Karpas-422 (cell line): ENCODE measurements around the gene RHOBTB1. TPM values are rescaled to one million over a fixed set of nuclear protein-coding genes. Genes with fewer than 3 reads are reported as not detected.
"Not testable (repeated sequence)": the region's sequence is repeated elsewhere in the genome, so short reads cannot be mapped to it uniquely, and the experiment has no call there.

Source experiments
- DNase-seq: peaks from one replicate; pipeline ENCODE4 v3.0.0-alpha.2; 2015
- H2AFZ ChIP-seq: fragments of 200-600 bp; sonication (generic); 2 replicates; pipeline ENCODE4 v1.6.1; 2014; ENCODE audit warnings: antibody characterized with exemption, low read length, mixed read lengths
- H3K27ac ChIP-seq: fragments of 200-600 bp; sonication (generic); 2 replicates; pipeline ENCODE4 v1.5.1; 2014; ENCODE audit warnings: mild to moderate bottlenecking, low read length, moderate library complexity
- H3K27me3 ChIP-seq: fragments of 200-600 bp; sonication (generic); 2 replicates; pipeline ENCODE4 v1.6.1; 2014; ENCODE audit warnings: low read length, mixed read lengths
- H3K36me3 ChIP-seq: fragments of 200-600 bp; sonication (generic); 2 replicates; pipeline ENCODE4 v1.6.1; 2014; ENCODE audit warnings: low read length, mixed read lengths; ENCODE audit not compliant: insufficient read depth
- H3K4me1 ChIP-seq: fragments of 200-600 bp; sonication (generic); 2 replicates; pipeline ENCODE4 v1.6.1; 2014; ENCODE audit warnings: mild to moderate bottlenecking, low read length, mixed read lengths
- H3K4me2 ChIP-seq: fragments of 200-600 bp; sonication (generic); 2 replicates; pipeline ENCODE4 v1.6.1; 2014; ENCODE audit warnings: low read length, low read depth, mild to moderate bottlenecking; ENCODE audit not compliant: poor library complexity, severe bottlenecking
- H3K4me3 ChIP-seq: fragments of 200-600 bp; sonication (generic); 2 replicates; pipeline ENCODE4 v1.5.1; 2014; ENCODE audit warnings: mild to moderate bottlenecking, antibody characterized with exemption, low read length, mixed read lengths
- H3K79me2 ChIP-seq: fragments of 200-600 bp; sonication (generic); 2 replicates; pipeline ENCODE4 v1.6.1; 2014; ENCODE audit warnings: mild to moderate bottlenecking, low read length, mixed read lengths
- H3K9ac ChIP-seq: fragments of 200-600 bp; sonication (generic); 2 replicates; pipeline ENCODE4 v1.6.0; 2014; ENCODE audit warnings: low read length
- H3K9me2 ChIP-seq: fragments of 200-600 bp; sonication (generic), shearing (Covaris generic); replicated peaks from 2 replicates; pipeline ENCODE4 v1.6.0; 2014; ENCODE audit warnings: mild to moderate bottlenecking, low read length, moderate library complexity; ENCODE audit not compliant: insufficient read depth
- H3K9me3 ChIP-seq: fragments of 300-700, 200-600 bp; sonication (generic); 2 replicates; pipeline ENCODE4 v1.6.1; 2014; ENCODE audit warnings: low read length, mixed read lengths
- H4K20me1 ChIP-seq: fragments of 200-600 bp; sonication (generic); 2 replicates; pipeline ENCODE4 v1.6.1; 2014; ENCODE audit warnings: mild to moderate bottlenecking, antibody characterized with exemption, low read length, low read depth; ENCODE audit not compliant: insufficient read depth
- total RNA-seq: library from RNA; depleted of rRNA; stranded (reverse); fragments of >200 nt; shearing (Covaris generic); gene quantifications from 2 replicates; pipeline ENCODE4 v1.2.3, GENCODE V29; 2014; ENCODE audit warnings: low replicate concordance

RHOBTB1 gene
- total RNA-seq, 1 experiment from 2014 or later, result not detected

DNA sequence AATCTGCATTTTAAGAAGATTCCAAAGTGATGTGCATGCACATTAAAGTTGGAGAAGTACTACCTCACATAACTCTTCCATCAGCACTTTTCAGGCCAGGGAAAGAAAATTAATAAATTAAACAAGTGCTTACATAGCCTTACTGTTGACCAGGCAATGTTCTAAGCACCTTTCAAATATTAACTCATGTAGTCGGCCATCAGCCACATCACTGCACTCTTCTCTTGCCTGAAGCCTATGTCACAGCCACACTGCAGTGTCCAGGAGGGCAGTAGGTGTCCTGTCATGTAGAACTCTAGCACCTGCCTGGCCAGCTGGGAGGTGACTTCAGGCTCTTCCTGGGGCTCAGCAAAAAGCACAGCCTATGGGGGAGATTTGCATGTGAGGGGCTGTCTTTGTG, 94.2 kb downstream of the RHOBTB1 start:
- no peaks in the 10 kb centered on the region for H3K36me3 ChIP-seq
- H3K4me2 ChIP-seq, result no peak overlapping the region
- H3K27ac ChIP-seq, result no peak overlapping the region
- no peaks in the 10 kb centered on the region for H4K20me1 ChIP-seq
- DNase-seq, result no peak
- H3K4me3 ChIP-seq, result no peak overlapping the region
- H3K4me1 ChIP-seq, result no peaks in the 10 kb centered on the region
- H3K27me3 ChIP-seq, result no peaks in the 10 kb centered on the region; the same call in 1 of the 2 replicates
- no peaks in the 10 kb centered on the region for H3K79me2 ChIP-seq
- H2AFZ ChIP-seq, result no peak overlapping the region
- H3K9me3 ChIP-seq, result no peaks in the 10 kb centered on the region
- no peak overlapping the region for H3K9ac ChIP-seq
- H3K9me2 ChIP-seq, result no peaks in the 10 kb centered on the region

DNA sequence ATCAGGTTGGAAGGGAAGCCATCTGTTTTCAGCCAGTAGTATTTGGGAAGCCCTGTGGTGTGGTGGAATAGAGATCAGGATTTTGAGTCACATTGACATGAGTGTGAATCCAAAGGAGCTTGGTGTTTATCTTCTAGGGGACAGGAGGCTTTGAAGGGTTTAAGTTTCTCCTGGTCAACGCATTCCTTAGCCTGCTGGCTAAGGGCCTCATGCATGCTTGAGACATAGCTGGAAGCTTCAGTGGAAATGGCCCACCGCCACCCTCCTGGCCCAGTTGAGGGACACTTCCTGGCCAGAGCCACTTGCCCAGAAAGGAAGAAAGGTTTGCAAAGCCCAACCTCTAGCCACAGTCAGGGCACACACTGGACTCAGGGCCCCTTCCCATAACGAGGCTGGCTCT, 94.8 kb downstream of the RHOBTB1 start:
- H3K36me3 ChIP-seq, result no peaks in the 10 kb centered on the region
- no peaks in the 10 kb centered on the region for H4K20me1 ChIP-seq
- no peaks in the 10 kb centered on the region for H3K27me3 ChIP-seq
- H3K4me2 ChIP-seq, result no peak overlapping the region
- no peaks in the 10 kb centered on the region for H3K9me3 ChIP-seq
- no peaks in the 10 kb centered on the region for H3K79me2 ChIP-seq
- no peak overlapping the region for H2AFZ ChIP-seq
- no peak overlapping the region for H3K27ac ChIP-seq
- no peak overlapping the region for H3K9ac ChIP-seq
- DNase-seq, result no peak
- no peaks in the 10 kb centered on the region for H3K9me2 ChIP-seq
- no peak overlapping the region for H3K4me3 ChIP-seq
- no peaks in the 10 kb centered on the region for H3K4me1 ChIP-seq

DNA sequence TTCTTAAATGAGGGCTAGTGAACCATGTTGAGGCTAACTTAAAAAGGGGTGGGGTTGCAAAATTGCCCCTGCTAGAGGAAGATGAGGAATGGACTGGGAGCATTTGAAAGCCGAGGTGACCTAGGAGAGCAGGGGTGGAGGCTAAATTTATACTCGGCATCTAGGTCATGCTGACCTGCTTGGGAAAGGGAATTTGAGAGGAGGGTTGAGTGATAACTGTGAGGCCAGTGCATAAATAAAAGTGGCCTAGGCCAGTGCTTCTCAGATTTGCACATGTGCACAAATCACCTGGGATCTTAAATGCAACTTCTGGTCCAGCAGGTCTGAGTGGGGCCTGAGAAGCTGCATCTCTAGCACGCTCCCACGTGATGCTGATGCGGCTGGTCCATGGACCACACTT, 95.3 kb downstream of the RHOBTB1 start:
- no peaks in the 10 kb centered on the region for H3K9me2 ChIP-seq
- no peaks in the 10 kb centered on the region for H3K27me3 ChIP-seq
- H3K36me3 ChIP-seq, result no peaks in the 10 kb centered on the region
- no peak overlapping the region for H3K9ac ChIP-seq
- H3K27ac ChIP-seq, result no peak overlapping the region
- H3K9me3 ChIP-seq, result no peaks in the 10 kb centered on the region
- no peak overlapping the region for H3K4me3 ChIP-seq
- H2AFZ ChIP-seq, result no peak overlapping the region
- H3K4me1 ChIP-seq, result no peaks in the 10 kb centered on the region
- no peak for DNase-seq
- no peaks in the 10 kb centered on the region for H4K20me1 ChIP-seq
- no peak overlapping the region for H3K4me2 ChIP-seq
- H3K79me2 ChIP-seq, result no peaks in the 10 kb centered on the region

DNA sequence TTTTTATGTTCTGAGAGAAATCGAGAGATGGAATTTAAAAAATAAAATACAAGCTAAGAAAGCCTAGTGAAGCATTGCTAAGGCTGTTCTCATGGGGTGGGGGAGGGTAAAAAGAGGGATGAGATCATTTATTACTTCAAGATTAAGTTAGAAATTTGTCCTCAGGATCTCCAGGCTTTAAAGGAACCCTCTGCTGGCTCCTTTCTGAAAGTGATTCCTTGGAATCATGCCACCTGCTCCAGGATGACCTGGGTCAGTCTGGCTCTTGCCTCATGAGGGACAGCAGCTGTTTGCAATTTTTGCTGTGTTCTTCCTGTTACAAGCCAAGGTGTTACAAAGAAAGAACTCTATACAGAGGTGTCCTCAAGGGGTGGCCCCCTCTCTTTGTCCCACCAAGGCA, 95.9 kb downstream of the RHOBTB1 start:
- Histone ChIP-seq H2AFZ (no peak overlapping the region), H3K9me3 (no peaks in the 10 kb centered on the region), H3K27me3 (no peaks in the 10 kb centered on the region), H3K4me2 (no peak overlapping the region), H3K27ac (no peak overlapping the region), H3K36me3 (no peaks in the 10 kb centered on the region), H3K79me2 (no peaks in the 10 kb centered on the region), H4K20me1 (no peaks in the 10 kb centered on the region), H3K9me2 (no peaks in the 10 kb centered on the region), H3K4me3 (no peak overlapping the region), H3K9ac (no peak overlapping the region), H3K4me1 (no peaks in the 10 kb centered on the region)
- no peak for DNase-seq

DNA sequence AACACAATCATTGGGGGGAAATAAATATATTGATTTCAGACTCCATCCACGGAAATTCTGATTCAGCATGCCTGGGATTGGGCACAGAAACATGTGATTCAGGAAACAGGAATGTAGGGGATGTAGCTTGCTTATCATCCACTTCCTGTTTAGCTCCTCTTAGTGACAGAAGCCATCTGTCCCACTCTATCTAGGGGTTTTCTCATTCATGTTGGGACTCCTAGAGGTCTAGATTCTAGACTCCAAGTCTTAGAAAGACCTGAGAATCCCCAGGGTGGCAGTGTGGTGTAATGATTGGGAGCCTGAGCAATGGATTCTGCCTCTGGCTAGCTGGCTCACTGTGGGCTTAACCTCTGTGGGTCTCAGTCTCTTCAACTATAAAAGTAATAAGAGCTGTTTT, 97.8 kb downstream of the RHOBTB1 start:
- DNase-seq, result no peak
- no peaks in the 10 kb centered on the region for H3K4me1 ChIP-seq
- H3K27me3 ChIP-seq, result no peaks in the 10 kb centered on the region
- no peaks in the 10 kb centered on the region for H3K79me2 ChIP-seq
- H3K4me2 ChIP-seq, result no peak overlapping the region
- no peaks in the 10 kb centered on the region for H3K9me2 ChIP-seq
- H3K4me3 ChIP-seq, result no peak overlapping the region
- H3K27ac ChIP-seq, result no peak overlapping the region
- H3K9ac ChIP-seq, result no peak overlapping the region
- H3K36me3 ChIP-seq, result no peaks in the 10 kb centered on the region
- H2AFZ ChIP-seq, result no peak overlapping the region
- no peaks in the 10 kb centered on the region for H4K20me1 ChIP-seq
- no peaks in the 10 kb centered on the region for H3K9me3 ChIP-seq

DNA sequence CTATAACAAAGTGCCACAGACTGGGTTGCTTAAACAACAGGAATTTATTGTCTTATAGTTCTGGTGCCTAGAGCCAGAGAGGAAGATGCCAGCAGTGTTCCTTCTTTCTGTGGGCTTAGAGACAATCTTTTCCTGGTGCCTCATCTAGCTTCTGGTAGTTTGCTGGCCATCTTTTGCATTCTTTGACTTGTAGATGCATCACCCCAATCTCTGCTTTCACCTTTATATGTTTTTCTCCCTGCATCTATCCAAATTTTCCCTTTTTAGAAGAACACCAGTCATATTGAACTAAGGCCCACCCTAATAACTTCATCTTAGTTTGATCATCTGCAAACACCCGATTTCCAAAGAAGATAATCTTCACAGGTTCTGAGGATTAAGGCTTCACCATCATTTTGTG, 98.9 kb downstream of the RHOBTB1 start:
- H3K9ac ChIP-seq, result no peak overlapping the region

DNA sequence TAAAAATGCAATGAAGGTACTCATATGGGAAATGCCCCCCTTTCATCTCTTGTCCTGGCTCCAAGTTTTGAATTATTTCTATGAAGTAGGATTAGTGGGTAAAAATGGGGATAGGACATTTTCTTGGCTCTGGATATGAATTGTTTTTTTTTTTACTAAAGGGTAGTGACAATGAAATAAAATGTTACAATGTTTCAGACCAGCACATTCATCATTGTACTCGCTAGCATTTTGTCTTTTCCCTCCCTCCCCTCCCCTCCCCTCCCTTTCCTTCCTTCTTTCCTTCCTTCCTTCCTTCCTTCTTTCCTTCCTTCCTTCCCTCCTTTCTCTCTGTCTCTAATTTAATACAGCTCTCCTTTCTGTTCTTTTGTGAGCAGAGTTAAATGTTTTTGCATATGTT, 101.3 kb downstream of the RHOBTB1 start:
- no peak overlapping the region for H3K4me3 ChIP-seq
- no peak overlapping the region for H2AFZ ChIP-seq
- H3K9me3 ChIP-seq, result no peaks in the 10 kb centered on the region
- no peak for DNase-seq
- H3K9ac ChIP-seq, result no peak overlapping the region
- H3K27me3 ChIP-seq, result no peaks in the 10 kb centered on the region
- no peaks in the 10 kb centered on the region for H3K79me2 ChIP-seq
- H3K27ac ChIP-seq, result no peak overlapping the region
- no peaks in the 10 kb centered on the region for H4K20me1 ChIP-seq
- no peak overlapping the region for H3K4me2 ChIP-seq
- H3K9me2 ChIP-seq, result no peaks in the 10 kb centered on the region
- H3K36me3 ChIP-seq, result no peaks in the 10 kb centered on the region
- no peaks in the 10 kb centered on the region for H3K4me1 ChIP-seq

More for the DNA sequence above, 98.9 kb downstream of the RHOBTB1 start:
- H3K79me2 ChIP-seq, result no peaks in the 10 kb centered on the region
- H2AFZ ChIP-seq, result no peak overlapping the region
- H3K4me1 ChIP-seq, result no peaks in the 10 kb centered on the region
- no peak overlapping the region for H3K4me3 ChIP-seq
- H3K27me3 ChIP-seq, result no peaks in the 10 kb centered on the region
- H3K27ac ChIP-seq, result no peak overlapping the region
- H3K9me2 ChIP-seq, result no peaks in the 10 kb centered on the region
- DNase-seq, result no peak
- H3K4me2 ChIP-seq, result no peak overlapping the region
- no peaks in the 10 kb centered on the region for H3K9me3 ChIP-seq
- H4K20me1 ChIP-seq, result no peaks in the 10 kb centered on the region
- no peaks in the 10 kb centered on the region for H3K36me3 ChIP-seq

DNA sequence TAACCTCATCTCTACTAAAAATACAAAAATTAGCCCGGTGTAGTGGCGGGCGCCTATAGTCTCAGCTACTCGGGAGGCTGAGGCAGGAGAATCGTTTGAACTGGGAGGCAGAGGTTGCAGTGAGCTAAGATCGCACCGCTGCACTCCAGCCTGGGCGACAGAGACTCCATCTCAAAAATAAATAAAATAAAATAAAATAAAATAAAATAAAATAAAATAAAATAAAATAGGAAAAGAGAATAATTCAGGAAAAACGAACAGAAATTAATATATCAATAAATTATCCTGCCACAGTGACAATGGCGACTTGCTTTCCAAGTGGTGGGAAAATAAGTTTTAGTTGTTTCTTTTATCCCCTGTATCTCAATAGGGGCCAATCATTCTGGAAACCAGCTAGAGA, 102.8 kb downstream of the RHOBTB1 start:
- H3K27me3 ChIP-seq, H2AFZ ChIP-seq, H3K4me1 ChIP-seq, H3K79me2 ChIP-seq, H3K9me3 ChIP-seq, H3K9ac ChIP-seq, H3K36me3 ChIP-seq, DNase-seq, H3K4me3 ChIP-seq, H3K4me2 ChIP-seq, H3K9me2 ChIP-seq, H4K20me1 ChIP-seq, H3K27ac ChIP-seq: not testable (repeated sequence)

DNA sequence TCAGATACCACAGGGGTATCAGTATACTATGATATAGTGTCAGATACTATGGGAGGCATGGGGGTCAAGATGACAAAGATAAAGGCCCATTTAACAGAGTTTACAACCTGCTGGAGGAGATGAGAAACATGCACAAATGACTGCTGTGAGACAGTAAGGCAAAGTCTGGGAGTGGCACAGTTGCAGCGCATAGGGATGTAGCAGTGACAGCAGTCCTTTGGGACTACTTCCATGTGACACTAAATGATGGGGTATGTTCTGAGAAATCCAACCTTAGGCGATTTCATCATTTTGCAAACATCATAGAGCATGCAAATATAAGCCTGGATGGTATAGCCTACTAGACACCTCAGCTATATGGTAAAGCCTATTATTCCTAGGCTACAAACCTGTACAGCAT, 108.9 kb downstream of the RHOBTB1 start:
- no peak overlapping the region for H3K4me2 ChIP-seq
- H3K36me3 ChIP-seq, result no peaks in the 10 kb centered on the region
- H3K79me2 ChIP-seq, result no peaks in the 10 kb centered on the region

More for the DNA sequence above, 108.9 kb downstream of the RHOBTB1 start:
- DNase-seq, result no peak
- Histone ChIP-seq H3K9me3 (no peaks in the 10 kb centered on the region), H3K9ac (no peak overlapping the region), H3K27me3 (no peaks in the 10 kb centered on the region), H3K4me1 (no peaks in the 10 kb centered on the region), H3K27ac (no peak overlapping the region), H3K9me2 (no peaks in the 10 kb centered on the region), H3K4me3 (no peak overlapping the region), H2AFZ (no peak overlapping the region), H4K20me1 (no peaks in the 10 kb centered on the region)
